Upper lobe of right lung (tissue), 1 donor: Measurements from ENCODE around the gene ARSG. TPM values are rescaled to one million over a fixed set of nuclear protein-coding genes. Genes with fewer than 3 reads are reported as not detected.
A peak's percentile ranks its signal among the peaks of the same experiment; 100 is the strongest.

Experiments
- ATAC-seq: fragments of 200-7000 bp; cut with Tn5 transposase; one replicate; pipeline ENCODE4 v1.9.1; 2020; ENCODE audit warnings: mild to moderate bottlenecking, moderate library complexity
- DNase-seq: peaks from one replicate; pipeline ENCODE4 v3.0.0-alpha.2; 2020
- H3K27ac ChIP-seq: fragments of 200-600 bp; one replicate; pipeline ENCODE4 v1.8.0; 2022
- H3K27me3 ChIP-seq: fragments of 200-600 bp; one replicate; pipeline ENCODE4 v1.8.0; 2022; ENCODE audit warnings: mild to moderate bottlenecking
- H3K36me3 ChIP-seq: fragments of 200-600 bp; one replicate; pipeline ENCODE4 v1.8.0; 2022
- H3K4me1 ChIP-seq: fragments of 200-600 bp; one replicate; pipeline ENCODE4 v1.8.0; 2022
- H3K4me3 ChIP-seq: fragments of 200-600 bp; one replicate; pipeline ENCODE4 v1.8.0; 2022; ENCODE audit warnings: mild to moderate bottlenecking
- H3K9me3 ChIP-seq: fragments of 200-600 bp; one replicate; pipeline ENCODE4 v1.8.0; 2022
- CTCF ChIP-seq: fragments of 200-600 bp; IDR thresholded peaks from one replicate; pipeline ENCODE4 v1.8.0; 2022; ENCODE audit warnings: antibody characterized with exemption
- intact Hi-C: fragments of 100-400 bp; cut with DNase I; formaldehyde crosslinking; loops from one replicate; pipeline ENCODE4 v1.11.0; 2022
- total RNA-seq: library from RNA; stranded (reverse); fragmentation: NEBNext Ultra II Directional; extraction: Animal tissue kit (Norgen Biotek cat#: 25700); gene quantifications from one replicate; pipeline ENCODE4 v1.2.1, GENCODE V29; 2021
- donor health status: DM: no; HTN: yes; CAD: no; lungs with severe emphysema.

The ARSG gene
- total RNA-seq, 1 donor from 2014 or later, result 4.8 TPM

GRCh38 chr17:68423251-68423650 is 132.0 kb downstream of the ARSG start:
- TF ChIP-seq CTCF, result no peak
- H3K36me3 ChIP-seq, result peaks cover 69% of the 10 kb centered on the region
- H3K4me1 ChIP-seq, result no peaks in the 10 kb centered on the region
- ATAC-seq (no peak), DNase-seq (no peak)
- H3K27ac ChIP-seq, result no peak overlapping the region
- H3K9me3 ChIP-seq, result no peaks in the 10 kb centered on the region
- intact Hi-C loops, result no loop called here
- H3K27me3 ChIP-seq, result no peaks in the 10 kb centered on the region
- no peak overlapping the region for H3K4me3 ChIP-seq

DNA sequence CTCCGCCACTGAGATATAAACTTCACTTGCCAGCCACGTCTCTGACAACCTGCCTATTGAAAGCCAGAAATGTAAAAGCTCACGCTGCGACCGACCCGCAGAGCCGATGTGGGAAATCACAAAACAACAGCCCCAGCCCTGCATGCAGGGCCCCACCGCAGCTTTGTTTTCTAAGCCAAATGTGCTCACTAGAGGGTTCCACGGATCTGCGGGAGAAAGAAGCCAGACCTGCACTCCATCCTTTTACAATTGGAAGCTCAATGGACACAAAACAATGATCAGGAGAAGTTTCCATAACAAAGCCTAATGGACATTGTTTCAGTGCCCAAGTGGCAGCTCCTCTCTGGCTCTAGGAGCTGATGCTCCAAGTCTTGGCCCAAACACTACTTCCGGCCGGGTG is 132.9 kb downstream of the ARSG start:
- H3K36me3 ChIP-seq, result peaks cover 79% of the 10 kb centered on the region
- H3K4me1 ChIP-seq, result no peaks in the 10 kb centered on the region

GRCh38 chr17:68424861-68425260 is 133.6 kb downstream of the ARSG start:
- DNase-seq (peak; percentile 80), ATAC-seq (peak; percentile 82)
- Histone ChIP-seq H3K4me3 (no peak overlapping the region), H3K27me3 (no peaks in the 10 kb centered on the region), H3K4me1 (no peaks in the 10 kb centered on the region), H3K27ac (no peak overlapping the region), H3K36me3 (peaks cover 83% of the 10 kb centered on the region), H3K9me3 (no peaks in the 10 kb centered on the region)
- intact Hi-C loops, result no loop called here
- no peak for TF ChIP-seq CTCF

More for the DNA sequence above, 132.9 kb downstream of the ARSG start:
- no peak overlapping the region for H3K27ac ChIP-seq
- DNase-seq (no peak), ATAC-seq (no peak)
- no peak for TF ChIP-seq CTCF
- H3K9me3 ChIP-seq, result no peaks in the 10 kb centered on the region
- no peaks in the 10 kb centered on the region for H3K27me3 ChIP-seq
- intact Hi-C loops, result no loop called here
- H3K4me3 ChIP-seq, result no peak overlapping the region

- Histone ChIP-seq H3K9me3 (no peaks in the 10 kb centered on the region), H3K36me3 (peaks cover 83% of the 10 kb centered on the region), H3K27me3 (no peaks in the 10 kb centered on the region), H3K4me1 (no peaks in the 10 kb centered on the region), H3K4me3 (no peak overlapping the region), H3K27ac (no peak overlapping the region)
- no peak for DNase-seq
- no peak for ATAC-seq
- intact Hi-C loops, result no loop called here
- no peak for TF ChIP-seq CTCF
These were observed 134.7 kb downstream of the ARSG start for GRCh38 chr17:68425979-68426378.

- no peak for ATAC-seq
- Histone ChIP-seq H3K4me1 (no peaks in the 10 kb centered on the region), H3K9me3 (no peaks in the 10 kb centered on the region), H3K27ac (no peak overlapping the region), H3K36me3 (peaks cover 87% of the 10 kb centered on the region), H3K4me3 (no peak overlapping the region), H3K27me3 (no peaks in the 10 kb centered on the region)
- DNase-seq, result no peak
- no peak for TF ChIP-seq CTCF
- intact Hi-C loops, result no loop called here
These were observed 136.3 kb downstream of the ARSG start for GRCh38 chr17:68427575-68427974.

- peaks cover 86% of the 10 kb centered on the region for H3K36me3 ChIP-seq
- no peak for TF ChIP-seq CTCF
- no peaks in the 10 kb centered on the region for H3K27me3 ChIP-seq
- H3K27ac ChIP-seq, result no peak overlapping the region
- H3K9me3 ChIP-seq, result no peaks in the 10 kb centered on the region
- H3K4me3 ChIP-seq, result no peak overlapping the region
- DNase-seq (no peak), ATAC-seq (no peak)
- H3K4me1 ChIP-seq, result no peaks in the 10 kb centered on the region
- intact Hi-C loops, result no loop called here
These were observed 137.3 kb downstream of the ARSG start for GRCh38 chr17:68428498-68429172.
